ENCODE results near the gene JAZF1.

The JAZF1 gene

DNA sequence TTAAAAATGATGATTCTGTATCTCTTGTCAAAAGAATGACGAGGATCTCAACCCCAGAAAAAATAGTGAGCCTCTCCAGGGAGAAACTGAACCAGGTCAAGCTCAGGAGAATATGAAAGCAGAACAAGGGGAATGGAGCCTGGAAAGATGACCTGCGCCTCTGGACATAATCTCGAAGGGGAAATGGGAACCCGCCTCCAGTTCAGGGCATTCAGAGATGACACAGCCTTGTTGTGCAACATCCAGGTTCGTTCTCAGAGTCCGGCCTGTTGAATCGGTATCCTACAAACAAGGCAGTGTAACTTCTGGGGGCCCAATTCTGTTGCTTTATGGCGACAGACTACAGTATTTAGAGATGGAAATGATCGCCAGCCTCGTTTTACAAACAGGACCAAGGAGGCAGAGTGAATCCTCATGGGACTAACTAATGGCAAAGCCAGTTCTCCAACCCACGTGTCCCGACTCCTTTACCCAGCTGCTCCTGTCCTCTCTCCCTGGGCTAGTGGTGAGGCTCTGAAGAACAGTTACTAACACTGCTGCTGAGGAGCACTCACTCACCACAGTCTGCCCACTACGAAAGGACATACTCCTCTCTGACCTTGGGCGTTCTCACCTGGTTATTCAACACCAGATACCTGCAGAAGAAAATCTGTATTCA, 67.6 kb downstream of the JAZF1 start:
- Histone ChIP-seq H3K36me3 (ENCODE audit: control insufficient read depth in 1 of 2, insufficient read depth in 2 of 2, low read length in 2 of 2) (no peaks in the 10 kb centered on the region), H3K27me3 (ENCODE audit: low read depth, low read length) (no peaks in the 10 kb centered on the region), H3K9me3 (ENCODE audit: control insufficient read depth in 1 of 2, low read length in 2 of 2) (no peaks in the 10 kb centered on the region), H3K4me3 (ENCODE audit: low read depth in 1 of 2, low read length in 2 of 2) (no peak overlapping the region), H3K4me1 (ENCODE audit: control insufficient read depth in 1 of 2, insufficient read depth in 2 of 2, low read length in 2 of 2) (peaks cover 0 to 16% of the 10 kb centered on the region in 2 donors), H3K27ac (ENCODE audit: low read length) (no peak overlapping the region)

GRCh38 chr7:28112467-28112866, 68.1 kb downstream of the JAZF1 start:
- Histone ChIP-seq H3K27me3 (ENCODE audit: low read depth, low read length) (no peaks in the 10 kb centered on the region), H3K36me3 (ENCODE audit: control insufficient read depth in 1 of 2, insufficient read depth in 2 of 2, low read length in 2 of 2) (no peaks in the 10 kb centered on the region), H3K27ac (ENCODE audit: low read length) (no peak overlapping the region), H3K4me1 (ENCODE audit: control insufficient read depth in 1 of 2, insufficient read depth in 2 of 2, low read length in 2 of 2) (peaks cover 0 to 16% of the 10 kb centered on the region in 2 donors), H3K9me3 (ENCODE audit: control insufficient read depth in 1 of 2, low read length in 2 of 2) (no peaks in the 10 kb centered on the region), H3K4me3 (ENCODE audit: low read depth in 1 of 2, low read length in 2 of 2) (no peak overlapping the region)

DNA sequence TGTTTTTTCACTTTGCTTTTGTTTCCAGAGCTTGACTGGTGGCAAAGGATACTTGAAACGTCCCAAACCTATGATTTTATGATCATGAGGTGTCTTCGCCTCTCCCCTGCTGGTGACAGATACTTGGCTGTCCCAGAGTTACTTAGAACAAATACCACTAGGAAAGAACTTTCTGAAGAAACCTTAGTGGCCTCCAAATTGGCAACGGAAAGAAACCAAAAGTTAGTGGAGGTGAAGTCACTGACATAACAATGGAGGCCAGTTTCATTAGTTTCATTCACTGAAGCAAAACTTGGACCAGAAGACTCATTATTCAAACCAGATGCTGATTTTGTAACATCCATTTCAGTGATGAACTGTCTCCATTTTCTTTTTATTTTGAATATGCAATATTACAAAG, 68.6 kb downstream of the JAZF1 start:
- no peak overlapping the region for H3K27ac ChIP-seq (ENCODE audit: low read length)
- no peak overlapping the region for H3K4me3 ChIP-seq (ENCODE audit: low read depth in 1 of 2, low read length in 2 of 2)
- peaks cover 0 to 16% of the 10 kb centered on the region in 2 donors for H3K4me1 ChIP-seq (ENCODE audit: control insufficient read depth in 1 of 2, insufficient read depth in 2 of 2, low read length in 2 of 2)
- no peaks in the 10 kb centered on the region for H3K36me3 ChIP-seq (ENCODE audit: control insufficient read depth in 1 of 2, insufficient read depth in 2 of 2, low read length in 2 of 2)
- no peaks in the 10 kb centered on the region for H3K9me3 ChIP-seq (ENCODE audit: control insufficient read depth in 1 of 2, low read length in 2 of 2)
- H3K27me3 ChIP-seq (ENCODE audit: low read depth, low read length) = no peaks in the 10 kb centered on the region

DNA sequence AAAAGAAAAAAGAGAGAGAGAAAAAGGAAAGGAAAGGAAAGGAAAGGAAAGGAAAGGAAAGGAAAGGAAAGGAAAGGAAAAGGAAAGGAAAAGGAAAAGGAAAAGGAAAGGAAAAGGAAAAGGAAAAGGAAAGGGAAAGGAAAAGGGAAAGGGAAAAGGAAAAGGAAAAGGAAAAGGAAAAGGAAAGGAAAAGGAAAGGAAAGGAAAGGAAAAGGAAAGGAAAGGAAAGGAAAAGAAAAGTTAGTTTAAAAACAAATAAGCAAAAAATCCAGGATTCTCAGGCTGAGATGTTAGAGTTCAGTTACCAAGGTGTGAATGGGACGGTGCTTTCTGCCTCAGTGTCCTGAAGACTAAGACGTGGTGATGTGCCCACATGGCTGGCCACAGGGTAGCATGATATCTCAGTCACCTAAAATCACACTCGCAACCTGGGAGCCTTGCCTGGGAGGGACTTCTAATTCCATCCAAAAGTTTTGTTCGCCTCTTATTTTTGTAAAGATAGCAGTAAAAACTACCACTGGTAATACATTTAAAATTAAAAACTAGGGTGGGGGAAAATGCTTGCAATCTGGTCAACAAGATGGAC, 70.1 kb downstream of the JAZF1 start:
- no peak overlapping the region for H3K4me3 ChIP-seq (ENCODE audit: low read depth in 1 of 2, low read length in 2 of 2)
- H3K27me3 ChIP-seq (ENCODE audit: low read depth, low read length) = no peaks in the 10 kb centered on the region
- H3K4me1 ChIP-seq (ENCODE audit: control insufficient read depth in 1 of 2, insufficient read depth in 2 of 2, low read length in 2 of 2) = peaks cover 0 to 11% of the 10 kb centered on the region in 2 donors
- no peak overlapping the region for H3K27ac ChIP-seq (ENCODE audit: low read length)
- H3K9me3 ChIP-seq (ENCODE audit: control insufficient read depth in 1 of 2, low read length in 2 of 2) = no peaks in the 10 kb centered on the region
- H3K36me3 ChIP-seq (ENCODE audit: control insufficient read depth in 1 of 2, insufficient read depth in 2 of 2, low read length in 2 of 2) = no peaks in the 10 kb centered on the region

DNA sequence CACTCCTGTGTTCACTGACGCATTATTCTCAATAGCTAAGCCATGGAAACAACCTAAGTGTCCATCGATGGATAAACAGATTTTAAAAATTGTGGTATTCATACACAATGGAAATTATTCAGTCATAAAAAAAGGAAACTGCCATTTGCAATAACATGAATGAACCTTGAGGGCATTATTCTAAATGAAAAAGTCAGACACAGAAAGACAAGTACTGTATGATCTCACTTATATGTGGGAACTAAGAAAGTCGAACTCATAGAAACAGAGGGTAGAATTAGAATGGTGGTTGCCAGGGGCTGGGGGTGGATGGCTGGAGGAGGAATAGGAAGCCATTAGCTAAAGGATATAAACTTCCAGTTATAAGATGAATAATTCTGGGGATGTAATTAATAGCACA, 71.8 kb downstream of the JAZF1 start:
- H3K27ac ChIP-seq (ENCODE audit: low read length) = no peak overlapping the region
- no peaks in the 10 kb centered on the region for H3K9me3 ChIP-seq (ENCODE audit: control insufficient read depth in 1 of 2, low read length in 2 of 2)
- H3K4me3 ChIP-seq (ENCODE audit: low read depth in 1 of 2, low read length in 2 of 2) = no peak overlapping the region
- peaks cover 0 to 4% of the 10 kb centered on the region in 2 donors for H3K4me1 ChIP-seq (ENCODE audit: control insufficient read depth in 1 of 2, insufficient read depth in 2 of 2, low read length in 2 of 2)
- H3K36me3 ChIP-seq (ENCODE audit: control insufficient read depth in 1 of 2, insufficient read depth in 2 of 2, low read length in 2 of 2) = no peaks in the 10 kb centered on the region
- no peaks in the 10 kb centered on the region for H3K27me3 ChIP-seq (ENCODE audit: low read depth, low read length)

- H3K4me1 ChIP-seq (ENCODE audit: control insufficient read depth in 1 of 2, insufficient read depth in 2 of 2, low read length in 2 of 2) = no peaks in the 10 kb centered on the region
- H3K9me3 ChIP-seq (ENCODE audit: control insufficient read depth in 1 of 2, low read length in 2 of 2) = no peaks in the 10 kb centered on the region
- H3K27me3 ChIP-seq (ENCODE audit: low read depth, low read length) = no peaks in the 10 kb centered on the region
- no peak overlapping the region for H3K4me3 ChIP-seq (ENCODE audit: low read depth in 1 of 2, low read length in 2 of 2)
- H3K27ac ChIP-seq (ENCODE audit: low read length) = no peak overlapping the region
- H3K36me3 ChIP-seq (ENCODE audit: control insufficient read depth in 1 of 2, insufficient read depth in 2 of 2, low read length in 2 of 2) = no peaks in the 10 kb centered on the region
Observed at GRCh38 chr7:28107960-28108359, 72.6 kb downstream of the JAZF1 start.

DNA sequence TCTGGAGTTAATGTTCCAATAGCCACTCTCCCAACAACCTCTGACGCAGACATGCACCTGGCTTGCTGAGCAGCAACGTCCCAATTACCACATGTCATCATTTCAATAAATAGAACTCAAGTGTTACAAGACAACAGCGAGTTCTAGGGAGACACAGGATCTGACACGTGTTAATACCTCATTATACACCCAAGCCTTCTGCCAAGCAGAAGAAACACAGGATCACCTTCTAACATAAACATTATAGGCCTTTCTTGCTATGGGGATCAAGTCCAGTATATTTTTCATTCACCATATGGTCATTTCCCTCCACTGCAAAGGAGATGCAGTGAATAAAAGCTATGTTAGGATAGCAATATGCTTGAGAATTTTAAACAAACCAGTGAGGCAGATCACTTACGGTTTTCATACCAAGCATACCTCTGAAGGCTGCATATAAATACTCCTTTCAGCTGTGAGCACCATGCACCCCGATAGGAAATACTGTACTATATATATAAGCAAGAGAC, 74.2 kb downstream of the JAZF1 start:
- Histone ChIP-seq H3K4me1 (ENCODE audit: control insufficient read depth in 1 of 2, insufficient read depth in 2 of 2, low read length in 2 of 2) (no peaks in the 10 kb centered on the region), H3K4me3 (ENCODE audit: low read depth in 1 of 2, low read length in 2 of 2) (peak overlapping the region; percentile 4 to 8), H3K27ac (ENCODE audit: low read length) (peak overlapping the region; percentile 65), H3K27me3 (ENCODE audit: low read depth, low read length) (no peaks in the 10 kb centered on the region), H3K36me3 (ENCODE audit: control insufficient read depth in 1 of 2, insufficient read depth in 2 of 2, low read length in 2 of 2) (no peaks in the 10 kb centered on the region), H3K9me3 (ENCODE audit: control insufficient read depth in 1 of 2, low read length in 2 of 2) (no peaks in the 10 kb centered on the region)

DNA sequence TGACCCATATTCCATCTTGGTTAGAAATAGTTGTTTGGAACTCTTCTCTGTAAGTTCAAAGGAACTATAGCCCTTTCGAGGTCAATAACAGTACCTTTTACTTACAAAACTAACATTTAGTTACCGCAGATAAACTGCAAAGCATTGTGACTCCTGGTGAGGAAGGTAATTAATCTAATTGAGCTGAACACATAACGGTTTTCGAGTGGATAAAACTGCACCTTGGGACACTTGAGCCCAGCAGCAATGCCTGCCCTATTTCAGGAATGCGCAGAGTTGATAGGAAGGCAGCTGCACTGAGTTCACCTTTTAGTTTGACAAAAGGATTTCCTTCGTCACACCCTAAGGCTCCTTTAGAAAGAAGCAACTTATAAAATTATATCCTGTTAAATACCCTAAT, 75.4 kb downstream of the JAZF1 start:
- no peak overlapping the region for H3K27ac ChIP-seq (ENCODE audit: low read length)

DNA sequence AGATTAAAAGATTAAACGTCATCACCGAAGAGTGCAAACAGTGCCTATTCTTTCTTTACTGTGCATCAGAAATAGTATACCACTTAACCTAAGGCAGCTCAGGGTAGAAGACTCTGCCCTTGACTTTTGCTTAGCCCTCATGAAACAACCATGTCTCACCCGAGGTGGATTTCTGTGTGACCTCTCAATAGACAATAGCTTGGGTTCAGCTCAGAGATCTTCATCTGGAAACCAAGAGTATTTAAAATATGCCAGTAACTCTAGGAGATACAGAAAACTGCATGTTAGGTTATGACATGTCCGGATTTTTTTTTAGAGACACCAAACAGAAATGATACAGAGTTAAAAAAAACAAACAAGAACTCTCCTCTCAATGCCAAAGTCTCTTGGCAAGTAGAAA, 75.8 kb downstream of the JAZF1 start:
- Histone ChIP-seq H3K27me3 (ENCODE audit: low read depth, low read length) (no peaks in the 10 kb centered on the region), H3K4me1 (ENCODE audit: control insufficient read depth in 1 of 2, insufficient read depth in 2 of 2, low read length in 2 of 2) (no peaks in the 10 kb centered on the region)

More for the DNA sequence above, 75.4 kb downstream of the JAZF1 start:
- Histone ChIP-seq H3K27me3 (ENCODE audit: low read depth, low read length) (no peaks in the 10 kb centered on the region), H3K36me3 (ENCODE audit: control insufficient read depth in 1 of 2, insufficient read depth in 2 of 2, low read length in 2 of 2) (no peaks in the 10 kb centered on the region), H3K9me3 (ENCODE audit: control insufficient read depth in 1 of 2, low read length in 2 of 2) (no peaks in the 10 kb centered on the region), H3K4me1 (ENCODE audit: control insufficient read depth in 1 of 2, insufficient read depth in 2 of 2, low read length in 2 of 2) (no peaks in the 10 kb centered on the region), H3K4me3 (ENCODE audit: low read depth in 1 of 2, low read length in 2 of 2) (no peak overlapping the region)

GRCh38 chr7:28104041-28104541, 76.5 kb downstream of the JAZF1 start:
- Histone ChIP-seq H3K27ac (ENCODE audit: low read length) (no peak overlapping the region), H3K4me3 (ENCODE audit: low read depth in 1 of 2, low read length in 2 of 2) (no peak overlapping the region), H3K4me1 (ENCODE audit: control insufficient read depth in 1 of 2, insufficient read depth in 2 of 2, low read length in 2 of 2) (no peaks in the 10 kb centered on the region), H3K27me3 (ENCODE audit: low read depth, low read length) (no peaks in the 10 kb centered on the region), H3K9me3 (ENCODE audit: control insufficient read depth in 1 of 2, low read length in 2 of 2) (no peaks in the 10 kb centered on the region), H3K36me3 (ENCODE audit: control insufficient read depth in 1 of 2, insufficient read depth in 2 of 2, low read length in 2 of 2) (no peaks in the 10 kb centered on the region)

More for the DNA sequence above, 75.8 kb downstream of the JAZF1 start:
- H3K27ac ChIP-seq (ENCODE audit: low read length) = no peak overlapping the region
- no peak overlapping the region for H3K4me3 ChIP-seq (ENCODE audit: low read depth in 1 of 2, low read length in 2 of 2)
- no peaks in the 10 kb centered on the region for H3K36me3 ChIP-seq (ENCODE audit: control insufficient read depth in 1 of 2, insufficient read depth in 2 of 2, low read length in 2 of 2)
- no peaks in the 10 kb centered on the region for H3K9me3 ChIP-seq (ENCODE audit: control insufficient read depth in 1 of 2, low read length in 2 of 2)

DNA sequence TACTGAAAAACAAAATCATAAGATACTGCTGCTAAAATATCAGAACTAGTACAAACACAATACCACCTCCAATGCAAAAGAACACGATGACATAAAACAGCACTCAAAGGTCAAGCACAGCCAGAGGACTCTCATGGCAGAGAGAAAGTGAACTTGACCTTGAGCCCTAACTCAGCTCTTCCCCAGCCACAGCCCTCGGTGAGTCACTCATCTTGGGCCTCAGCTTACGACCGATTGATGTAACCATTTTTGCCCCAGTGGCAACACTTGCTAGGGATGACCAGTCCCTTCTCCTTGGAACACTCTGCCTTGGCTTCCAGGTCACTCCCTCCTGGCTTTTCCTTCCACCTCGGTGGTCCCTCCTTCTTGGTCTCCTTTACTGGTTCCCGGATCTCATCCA, 77.8 kb downstream of the JAZF1 start:
- H3K9me3 ChIP-seq (ENCODE audit: control insufficient read depth in 1 of 2, low read length in 2 of 2) = no peaks in the 10 kb centered on the region
- H3K27me3 ChIP-seq (ENCODE audit: low read depth, low read length) = no peaks in the 10 kb centered on the region
- no peaks in the 10 kb centered on the region for H3K4me1 ChIP-seq (ENCODE audit: control insufficient read depth in 1 of 2, insufficient read depth in 2 of 2, low read length in 2 of 2)
- H3K27ac ChIP-seq (ENCODE audit: low read length) = no peak overlapping the region
- no peaks in the 10 kb centered on the region for H3K36me3 ChIP-seq (ENCODE audit: control insufficient read depth in 1 of 2, insufficient read depth in 2 of 2, low read length in 2 of 2)
- no peak overlapping the region for H3K4me3 ChIP-seq (ENCODE audit: low read depth in 1 of 2, low read length in 2 of 2)
